Measurements from ENCODE around the gene RXRA. TPM values are rescaled to one million over a fixed set of nuclear protein-coding genes. Genes with fewer than 3 reads are reported as not detected.

The RXRA gene
- total and polyA plus RNA-seq, 2 of the 13 experiments (the other 11 are each of a cell fraction or from before 2014, with no cell fraction given) = 18.9 to 29.2 TPM

DNA sequence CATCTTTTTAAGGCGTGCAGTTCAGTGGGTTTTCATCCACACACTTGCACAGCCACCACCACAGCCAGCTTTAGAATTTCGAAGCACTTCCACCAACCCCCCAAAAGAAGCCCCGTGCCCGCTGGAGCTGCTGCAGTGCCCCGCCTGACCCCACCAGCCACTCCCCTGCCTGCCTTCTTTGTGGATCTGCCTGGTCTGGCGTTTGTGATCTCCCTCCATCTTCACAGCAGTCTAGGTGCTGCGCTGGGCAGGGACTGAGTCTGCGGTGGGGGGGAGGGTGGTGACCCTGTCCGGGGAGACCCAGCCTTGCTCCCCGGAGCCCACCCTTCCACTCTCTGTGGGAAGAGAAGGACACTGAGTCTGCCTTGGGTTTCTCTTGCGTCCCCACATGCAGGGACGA, 40.8 kb downstream of the RXRA start:
- BruUV-seq (replicated peaks) = no TSS peak
- intact Hi-C loops (cut with micrococcal nuclease; ENCODE audit: unreplicated experiment) = loop anchor here (5.0 kb wide), 1 partner anchor 40 kb away; the partner anchor contains the start of gene RXRA
- Histone ChIP-seq H3K9me3 (ENCODE audit: low read length) (no peaks in the 10 kb centered on the region), H3K4me3 (replicated peaks in 1 of 3; ENCODE audit: insufficient read depth in 1 of 3, low read depth in 2 of 3, low read length in 3 of 3) (no peak overlapping the region), H3K4me2 (ENCODE audit: low read depth, low read length) (no peak overlapping the region), H3K79me2 (ENCODE audit: insufficient read depth, low read length) (peaks cover 74% of the 10 kb centered on the region), H3K36me3 (replicated peaks in 1 of 2; ENCODE audit: control insufficient read depth in 1 of 2, insufficient read depth in 2 of 2, low read length in 2 of 2) (no peaks in the 10 kb centered on the region), H3K27me3 (ENCODE audit: control insufficient read depth in 1 of 2, insufficient read depth in 2 of 2, low read length in 2 of 2) (no peaks in the 10 kb centered on the region), H3K4me1 (ENCODE audit: insufficient read depth, low read length) (peaks cover 73% of the 10 kb centered on the region), H3K27ac (ENCODE audit: extremely low read length, insufficient read depth, low read length) (no peak overlapping the region), H2AFZ (ENCODE audit: low read length) (no peak overlapping the region), H3K9ac (ENCODE audit: insufficient read depth, low read depth, low read length) (no peak overlapping the region), H4K20me1 (ENCODE audit: insufficient read depth, low read length) (peaks cover 35% of the 10 kb centered on the region; the same call in 1 of the 2 replicates)
- ChIA-PET POLR2A (no interaction called here), CTCF (ENCODE audit: low intra/inter-chr PET ratio, low total read pairs) (no interaction called here)
- no peak for ATAC-seq
- DNase-seq (ENCODE audit: low spot score) = no peak
- TF ChIP-seq CSRNP1 (CRISPR knock-in tag; IDR thresholded peaks at IDR 0.05) = no peak
- no peak for TF ChIP-seq PATZ1 (CRISPR knock-in tag; IDR thresholded peaks at IDR 0.05)
- TF ChIP-seq, protein P1, sequence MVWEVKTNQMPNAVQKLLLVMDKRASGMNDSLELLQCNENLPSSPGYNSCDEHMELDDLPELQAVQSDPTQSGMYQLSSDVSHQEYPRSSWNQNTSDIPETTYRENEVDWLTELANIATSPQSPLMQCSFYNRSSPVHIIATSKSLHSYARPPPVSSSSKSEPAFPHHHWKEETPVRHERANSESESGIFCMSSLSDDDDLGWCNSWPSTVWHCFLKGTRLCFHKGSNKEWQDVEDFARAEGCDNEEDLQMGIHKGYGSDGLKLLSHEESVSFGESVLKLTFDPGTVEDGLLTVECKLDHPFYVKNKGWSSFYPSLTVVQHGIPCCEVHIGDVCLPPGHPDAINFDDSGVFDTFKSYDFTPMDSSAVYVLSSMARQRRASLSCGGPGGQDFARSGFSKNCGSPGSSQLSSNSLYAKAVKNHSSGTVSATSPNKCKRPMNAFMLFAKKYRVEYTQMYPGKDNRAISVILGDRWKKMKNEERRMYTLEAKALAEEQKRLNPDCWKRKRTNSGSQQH (CRISPR knock-in tag; IDR thresholded peaks at IDR 0.05; ENCODE audit: low read depth) = no peak
- no peak for TF ChIP-seq JDP2 (CRISPR knock-in tag; IDR thresholded peaks at IDR 0.05; ENCODE audit: borderline replicate concordance)
- no peak for TF ChIP-seq FOSL2 (CRISPR knock-in tag; IDR thresholded peaks at IDR 0.05)
- TF ChIP-seq ZNF326 (CRISPR knock-in tag; IDR thresholded peaks at IDR 0.05; ENCODE audit: borderline replicate concordance) = no peak
- no peak for TF ChIP-seq CHCHD3 (CRISPR knock-in tag; IDR thresholded peaks at IDR 0.05)
- no peak for TF ChIP-seq MED8 (CRISPR knock-in tag; IDR thresholded peaks at IDR 0.05; ENCODE audit: insufficient replicate concordance)
- TF ChIP-seq, protein P2, sequence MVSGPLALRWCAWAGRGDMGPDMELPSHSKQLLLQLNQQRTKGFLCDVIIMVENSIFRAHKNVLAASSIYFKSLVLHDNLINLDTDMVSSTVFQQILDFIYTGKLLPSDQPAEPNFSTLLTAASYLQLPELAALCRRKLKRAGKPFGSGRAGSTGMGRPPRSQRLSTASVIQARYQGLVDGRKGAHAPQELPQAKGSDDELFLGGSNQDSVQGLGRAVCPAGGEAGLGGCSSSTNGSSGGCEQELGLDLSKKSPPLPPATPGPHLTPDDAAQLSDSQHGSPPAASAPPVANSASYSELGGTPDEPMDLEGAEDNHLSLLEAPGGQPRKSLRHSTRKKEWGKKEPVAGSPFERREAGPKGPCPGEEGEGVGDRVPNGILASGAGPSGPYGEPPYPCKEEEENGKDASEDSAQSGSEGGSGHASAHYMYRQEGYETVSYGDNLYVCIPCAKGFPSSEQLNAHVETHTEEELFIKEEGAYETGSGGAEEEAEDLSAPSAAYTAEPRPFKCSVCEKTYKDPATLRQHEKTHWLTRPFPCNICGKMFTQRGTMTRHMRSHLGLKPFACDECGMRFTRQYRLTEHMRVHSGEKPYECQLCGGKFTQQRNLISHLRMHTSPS (CRISPR knock-in tag; IDR thresholded peaks at IDR 0.05; ENCODE audit: low read depth) = no peak
- no peak for TF ChIP-seq ZNF891 (CRISPR knock-in tag; IDR thresholded peaks at IDR 0.05)
- TF ChIP-seq ZNF562 (CRISPR knock-in tag; IDR thresholded peaks at IDR 0.05; ENCODE audit: borderline replicate concordance) = no peak
- no peak for TF ChIP-seq GPN1 (CRISPR knock-in tag; IDR thresholded peaks at IDR 0.05; ENCODE audit: borderline replicate concordance)
- TF ChIP-seq NFATC3 (CRISPR knock-in tag; IDR thresholded peaks at IDR 0.05) = no peak
- no peak for TF ChIP-seq TAF15 (IDR thresholded peaks at IDR 0.05; ENCODE audit: low read depth, low read length, poor library complexity, severe bottlenecking)
- no peak for TF ChIP-seq ZNF605 (CRISPR knock-in tag; IDR thresholded peaks at IDR 0.05)
- TF ChIP-seq ZSCAN12 (CRISPR knock-in tag; IDR thresholded peaks at IDR 0.05) = no peak
- TF ChIP-seq ZSCAN21 (CRISPR knock-in tag; IDR thresholded peaks at IDR 0.05; ENCODE audit: borderline replicate concordance) = no peak
- in situ Hi-C loops (cut with HindIII; ENCODE audit: extremely low pct_ligation_motif_present, low pct_unique_long_range_greater_than_20kb) = no loop called here
- 93% methylated on average over 7 of the region's 12 CpGs for WGBS (ENCODE audit: low lambda C conversion rate)
- no peak for FAIRE-seq
